HEK293 (cell line): ENCODE results near the gene ZNHIT3.

Experiments used
- CTCF ChIA-PET: fragments of 350-600 bp; formaldehyde crosslinking; extraction: SDS; loops from one replicate; lab custom pipeline; 2021; ENCODE audit warnings: antibody characterized with exemption; lab: Yijun Ruan, JAX
- POLR2A ChIA-PET: fragments of 300-600 bp; formaldehyde crosslinking; extraction: SDS; loops from one replicate; lab custom pipeline; 2020; ENCODE audit warnings: antibody characterized with exemption, inconsistent platforms; lab: Yijun Ruan, JAX
- H3K27ac ChIP-seq: fragments of 200-500 bp; sonication (Bioruptor generic); 2 replicates; pipeline ENCODE4 v1.5.1; 2014; ENCODE audit warnings: low read depth, low read length, control low read depth, inconsistent platforms; ENCODE audit errors: extremely low read depth
- H3K36me3 ChIP-seq, 2 experiments: fragments of 200-500 bp in 1 of 2; sonication (Bioruptor generic) in 1 of 2; 1 replicate in 1 of 2; 2 replicates in 1 of 2; pipeline ENCODE4 v1.5.1; 2014 to 2017; ENCODE audit warnings: inconsistent platforms in 2 of 2, low read length in 2 of 2; ENCODE audit not compliant: control insufficient read depth in 2 of 2, insufficient read depth in 1 of 2
- H3K4me1 ChIP-seq: fragments of 200-500 bp; sonication (Bioruptor generic); 2 replicates; pipeline ENCODE4 v1.5.1; 2014; ENCODE audit warnings: mild to moderate bottlenecking, low read length, inconsistent platforms; ENCODE audit not compliant: control insufficient read depth, insufficient read depth
- H3K4me3 ChIP-seq: 2 replicates; pipeline ENCODE4 v1.5.1; 2011; ENCODE audit warnings: low read depth, mild to moderate bottlenecking, control low read depth, low read length, moderate library complexity
- H3K9me3 ChIP-seq: fragments of 200-500 bp; sonication (Bioruptor generic); 2 replicates; pipeline ENCODE4 v1.5.1; 2014; ENCODE audit warnings: low read depth, low read length, inconsistent platforms; ENCODE audit not compliant: control insufficient read depth, insufficient read depth
- AEBP2 ChIP-seq: fragments of 450-650 bp; formaldehyde crosslinking; IDR thresholded peaks from 2 replicates; pipeline ENCODE4 v1.5.1; 2016; ENCODE audit warnings: missing biosample characterization, missing genetic modification characterization, borderline replicate concordance
- ATF2 ChIP-seq: fragments of 450-650 bp; formaldehyde crosslinking; IDR thresholded peaks from 2 replicates; pipeline ENCODE4 v1.5.1; 2016; ENCODE audit warnings: missing biosample characterization, missing genetic modification characterization, low read depth
- BCL6B ChIP-seq: fragments of 450-650 bp; formaldehyde crosslinking; IDR thresholded peaks from 2 replicates; pipeline ENCODE4 v1.5.1; 2017; ENCODE audit warnings: missing biosample characterization, missing genetic modification characterization
- CTCF ChIP-seq: fragments of 450-650 bp; formaldehyde crosslinking; IDR thresholded peaks from 2 replicates; pipeline ENCODE4 v1.5.1; 2016; ENCODE audit warnings: missing biosample characterization, missing genetic modification characterization
- ELK4 ChIP-seq: IDR thresholded peaks from 2 replicates; pipeline ENCODE4 v1.6.1; 2011; ENCODE audit warnings: mild to moderate bottlenecking, low read depth, low read length, borderline replicate concordance
- HIC1 ChIP-seq: fragments of 450-650 bp; formaldehyde crosslinking; IDR thresholded peaks from 2 replicates; pipeline ENCODE4 v1.5.1; 2016; ENCODE audit warnings: missing biosample characterization, missing genetic modification characterization
- KLF10 ChIP-seq: fragments of 450-650 bp; IDR thresholded peaks from 2 replicates; pipeline ENCODE4 v1.5.1; 2018; ENCODE audit warnings: missing biosample characterization, mild to moderate bottlenecking, missing genetic modification characterization
- MZF1 ChIP-seq: fragments of 450-650 bp; formaldehyde crosslinking; IDR thresholded peaks from 2 replicates; pipeline ENCODE4 v1.5.1; 2017; ENCODE audit warnings: missing biosample characterization, missing genetic modification characterization, borderline replicate concordance
- SETDB1 ChIP-seq: IDR thresholded peaks from one replicate; pipeline ENCODE4 v1.6.1; 2017; ENCODE audit warnings: mild to moderate bottlenecking, low read length, moderate library complexity, mixed read lengths; ENCODE audit not compliant: insufficient read length
- SP3 ChIP-seq: fragments of 450-650 bp; formaldehyde crosslinking; IDR thresholded peaks from 2 replicates; pipeline ENCODE4 v1.5.1; 2016; ENCODE audit warnings: missing biosample characterization, missing genetic modification characterization
- ZNF133 ChIP-seq: fragments of 450-650 bp; formaldehyde crosslinking; IDR thresholded peaks from 2 replicates; pipeline ENCODE4 v1.5.1; 2016; ENCODE audit warnings: missing biosample characterization, missing genetic modification characterization
- ZNF140 ChIP-seq: fragments of 450-650 bp; formaldehyde crosslinking; IDR thresholded peaks from 2 replicates; pipeline ENCODE4 v1.5.1; 2016; ENCODE audit warnings: missing biosample characterization, missing genetic modification characterization
- ZNF169 ChIP-seq: fragments of 450-650 bp; formaldehyde crosslinking; IDR thresholded peaks from 2 replicates; pipeline ENCODE4 v1.5.1; 2016; ENCODE audit warnings: missing biosample characterization, missing genetic modification characterization
- ZNF211 ChIP-seq: fragments of 450-650 bp; formaldehyde crosslinking; IDR thresholded peaks from 2 replicates; pipeline ENCODE4 v1.5.1; 2016; ENCODE audit warnings: low read depth, missing biosample characterization, missing genetic modification characterization
- ZNF324 ChIP-seq: fragments of 450-650 bp; formaldehyde crosslinking; IDR thresholded peaks from 2 replicates; pipeline ENCODE4 v1.5.1; 2016; ENCODE audit warnings: missing biosample characterization, missing genetic modification characterization
- ZNF362 ChIP-seq: fragments of 450-650 bp; formaldehyde crosslinking; IDR thresholded peaks from 2 replicates; pipeline ENCODE4 v1.5.1; 2016; ENCODE audit warnings: missing biosample characterization, missing genetic modification characterization
- ZNF513 ChIP-seq: fragments of 450-650 bp; IDR thresholded peaks from 2 replicates; pipeline ENCODE4 v1.5.1; 2018; ENCODE audit warnings: missing biosample characterization, missing genetic modification characterization
- ZNF580 ChIP-seq: fragments of 450-650 bp; formaldehyde crosslinking; IDR thresholded peaks from 2 replicates; pipeline ENCODE4 v1.5.1; 2016; ENCODE audit warnings: missing biosample characterization, missing genetic modification characterization
- ZNF76 ChIP-seq: fragments of 450-650 bp; formaldehyde crosslinking; IDR thresholded peaks from 2 replicates; pipeline ENCODE4; 2016; ENCODE audit warnings: low read depth, missing biosample characterization, missing genetic modification characterization, borderline replicate concordance

The ZNHIT3 gene

GRCh38 chr17:36469733-36470132 is 16.7 kb upstream of the ZNHIT3 start (continued):
- TF ChIP-seq AEBP2 (tag by site-specific recombination) (no peak), KLF10 (tag by site-specific recombination) (no peak), ZNF362 (tag by site-specific recombination) (no peak), ZNF140 (no peak), ZNF76 (no peak), BCL6B (tag by site-specific recombination) (no peak), SP3 (tag by site-specific recombination) (no peak), ZNF580 (tag by site-specific recombination) (no peak)

GRCh38 chr17:36470499-36470898 is 16.0 kb upstream of the ZNHIT3 start:
- no peak overlapping the region for H3K4me3 ChIP-seq
- CTCF ChIA-PET, result interaction anchor here (1.1 to 1.3 kb wide), 3 partner anchors 11 to 322 kb away, joined by 3 to 5 read pairs (median 4); no protein-coding TSS in a partner anchor
- H3K4me1 ChIP-seq, result no peaks in the 10 kb centered on the region
- H3K9me3 ChIP-seq, result no peaks in the 10 kb centered on the region
- H3K27ac ChIP-seq, result no peak overlapping the region
- no peak for TF ChIP-seq CTCF (tag by site-specific recombination)
- no peak for TF ChIP-seq MZF1
- no peak for TF ChIP-seq ELK4
- no peak for TF ChIP-seq ZNF513 (tag by site-specific recombination)
- no peak for TF ChIP-seq ZNF211 (tag by site-specific recombination)
- no peak for TF ChIP-seq ZNF133 (tag by site-specific recombination)
- no peak for TF ChIP-seq HIC1 (tag by site-specific recombination)
- no peak for TF ChIP-seq ZNF324 (tag by site-specific recombination)
- TF ChIP-seq ZNF169, result no peak
- TF ChIP-seq SETDB1, result no peak
- no peak for TF ChIP-seq ATF2 (tag by site-specific recombination)
- TF ChIP-seq, all 188 proteins: peak for 0
- H3K36me3 ChIP-seq, result no peaks in the 10 kb centered on the region
- POLR2A ChIA-PET, result no interaction called here
